Loucy (cell line): ENCODE measurements around the gene NDUFB8.

Experiments used
- CTCF ChIP-seq: fragments of 200-600 bp; sonication (generic); conservative IDR thresholded peaks from 2 replicates; pipeline ENCODE4 v1.5.1; 2014; ENCODE audit warnings: mild to moderate bottlenecking, antibody characterized with exemption, low read length
- EZH2phosphoT487 ChIP-seq: fragments of 200-600 bp; IDR thresholded peaks from 2 replicates; pipeline ENCODE4 v1.6.1; 2018; ENCODE audit warnings: antibody characterized with exemption, mild to moderate bottlenecking, moderate library complexity, borderline replicate concordance

- TF ChIP-seq CTCF (no peak), EZH2phosphoT487 (no peak)
Measured at GRCh38 chr10:100515612-100516011, 14.1 kb downstream of the NDUFB8 start.
